ENCODE results near the gene CUL9. TPM values are rescaled to one million over a fixed set of nuclear protein-coding genes. Genes with fewer than 3 reads are reported as not detected.

The CUL9 gene
- total RNA-seq, 1 donor from 2014 or later: 51.6 TPM

DNA sequence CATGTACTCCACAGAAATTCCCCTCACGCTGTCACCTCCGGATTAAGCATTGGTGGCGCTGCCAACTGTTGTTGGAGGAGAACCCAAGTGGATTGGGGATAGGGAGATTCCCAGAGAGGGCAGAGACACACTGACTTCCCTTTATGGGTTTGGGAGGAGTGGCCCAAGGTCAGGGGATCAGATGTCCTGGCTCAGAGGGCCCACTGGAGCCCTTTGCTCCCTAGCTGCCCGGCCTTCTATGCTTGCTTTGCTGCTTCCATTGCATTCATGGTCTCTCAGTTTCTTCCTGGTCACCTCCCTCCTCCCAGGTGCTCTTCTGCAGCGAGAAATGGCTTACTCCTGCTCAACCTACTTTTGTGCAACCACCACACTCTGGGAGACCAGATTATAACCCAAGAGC lies 14.3 kb downstream of the CUL9 start:
- Mint-ChIP-seq H3K9me3 (ENCODE audit: unreplicated experiment) (peaks cover 3% of the 10 kb centered on the region), H3K36me3 (ENCODE audit: unreplicated experiment) (peaks cover 4% of the 10 kb centered on the region), H3K27me3 (ENCODE audit: unreplicated experiment) (no peaks in the 10 kb centered on the region), H3K27ac (ENCODE audit: unreplicated experiment) (no peak overlapping the region), H3K4me3 (ENCODE audit: unreplicated experiment) (no peak overlapping the region), H3K4me1 (ENCODE audit: low read depth, unreplicated experiment) (peaks cover 12% of the 10 kb centered on the region)
- TF ChIP-seq, protein P1, sequence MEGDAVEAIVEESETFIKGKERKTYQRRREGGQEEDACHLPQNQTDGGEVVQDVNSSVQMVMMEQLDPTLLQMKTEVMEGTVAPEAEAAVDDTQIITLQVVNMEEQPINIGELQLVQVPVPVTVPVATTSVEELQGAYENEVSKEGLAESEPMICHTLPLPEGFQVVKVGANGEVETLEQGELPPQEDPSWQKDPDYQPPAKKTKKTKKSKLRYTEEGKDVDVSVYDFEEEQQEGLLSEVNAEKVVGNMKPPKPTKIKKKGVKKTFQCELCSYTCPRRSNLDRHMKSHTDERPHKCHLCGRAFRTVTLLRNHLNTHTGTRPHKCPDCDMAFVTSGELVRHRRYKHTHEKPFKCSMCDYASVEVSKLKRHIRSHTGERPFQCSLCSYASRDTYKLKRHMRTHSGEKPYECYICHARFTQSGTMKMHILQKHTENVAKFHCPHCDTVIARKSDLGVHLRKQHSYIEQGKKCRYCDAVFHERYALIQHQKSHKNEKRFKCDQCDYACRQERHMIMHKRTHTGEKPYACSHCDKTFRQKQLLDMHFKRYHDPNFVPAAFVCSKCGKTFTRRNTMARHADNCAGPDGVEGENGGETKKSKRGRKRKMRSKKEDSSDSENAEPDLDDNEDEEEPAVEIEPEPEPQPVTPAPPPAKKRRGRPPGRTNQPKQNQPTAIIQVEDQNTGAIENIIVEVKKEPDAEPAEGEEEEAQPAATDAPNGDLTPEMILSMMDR (IDR thresholded peaks at IDR 0.05; ENCODE audit: partially characterized antibody, unreplicated experiment): no peak
- no peak for DNase-seq

DNA sequence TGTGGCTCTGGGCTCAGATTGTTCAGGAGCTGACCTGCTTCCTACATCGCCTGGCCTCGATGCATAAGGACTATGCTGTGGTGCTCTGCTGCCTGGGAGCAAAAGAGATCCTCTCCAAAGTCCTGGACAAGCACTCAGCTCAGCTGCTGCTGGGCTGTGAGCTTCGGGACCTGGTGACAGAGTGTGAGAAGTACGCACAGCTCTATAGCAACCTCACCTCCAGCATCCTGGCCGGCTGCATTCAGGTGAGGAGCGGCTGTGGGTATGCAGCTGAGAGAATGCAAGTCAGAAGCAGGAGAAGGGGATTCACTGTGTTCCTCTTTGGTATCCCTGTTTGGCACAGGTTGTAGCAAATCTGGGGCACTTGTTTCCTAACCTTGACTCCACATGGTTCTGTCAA lies 17.9 kb downstream of the CUL9 start:
- TF ChIP-seq, protein P1 (IDR thresholded peaks at IDR 0.05; ENCODE audit: partially characterized antibody, unreplicated experiment): no peak
- peaks cover 10% of the 10 kb centered on the region for H3K36me3 Mint-ChIP-seq (ENCODE audit: unreplicated experiment)
- H3K9me3 Mint-ChIP-seq (ENCODE audit: unreplicated experiment): peaks cover 6% of the 10 kb centered on the region
- no peak overlapping the region for H3K27ac Mint-ChIP-seq (ENCODE audit: unreplicated experiment)
- H3K4me1 Mint-ChIP-seq (ENCODE audit: low read depth, unreplicated experiment): peaks cover 3% of the 10 kb centered on the region
- no peak for DNase-seq
- no peaks in the 10 kb centered on the region for H3K27me3 Mint-ChIP-seq (ENCODE audit: unreplicated experiment)
- H3K4me3 Mint-ChIP-seq (ENCODE audit: unreplicated experiment): no peak overlapping the region

DNA sequence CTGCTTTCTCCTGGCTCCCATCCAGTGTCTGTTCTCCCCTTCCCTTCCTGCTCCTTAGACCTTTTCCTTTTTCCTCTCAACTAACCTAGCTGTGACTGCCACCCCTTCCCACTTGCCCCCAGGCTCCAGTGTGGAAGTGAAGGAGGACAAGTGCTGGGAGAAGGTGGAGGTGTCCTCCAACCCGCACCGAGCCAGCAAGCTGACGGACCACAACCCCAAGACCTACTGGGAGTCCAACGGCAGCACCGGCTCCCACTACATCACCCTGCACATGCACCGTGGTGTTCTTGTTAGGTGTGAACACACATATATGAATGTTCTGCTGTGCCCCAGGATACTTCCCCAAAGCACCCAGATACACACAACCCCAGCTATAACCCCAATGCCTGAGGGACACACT lies 18.5 kb downstream of the CUL9 start:
- peaks cover 3% of the 10 kb centered on the region for H3K4me1 Mint-ChIP-seq (ENCODE audit: low read depth, unreplicated experiment)
- H3K4me3 Mint-ChIP-seq (ENCODE audit: unreplicated experiment): no peak overlapping the region
- TF ChIP-seq, protein P1 (IDR thresholded peaks at IDR 0.05; ENCODE audit: partially characterized antibody, unreplicated experiment): no peak
- H3K36me3 Mint-ChIP-seq (ENCODE audit: unreplicated experiment): peaks cover 10% of the 10 kb centered on the region
- no peak for DNase-seq
- peaks cover 2% of the 10 kb centered on the region for H3K9me3 Mint-ChIP-seq (ENCODE audit: unreplicated experiment)
- H3K27me3 Mint-ChIP-seq (ENCODE audit: unreplicated experiment): no peaks in the 10 kb centered on the region
- no peak overlapping the region for H3K27ac Mint-ChIP-seq (ENCODE audit: unreplicated experiment)

DNA sequence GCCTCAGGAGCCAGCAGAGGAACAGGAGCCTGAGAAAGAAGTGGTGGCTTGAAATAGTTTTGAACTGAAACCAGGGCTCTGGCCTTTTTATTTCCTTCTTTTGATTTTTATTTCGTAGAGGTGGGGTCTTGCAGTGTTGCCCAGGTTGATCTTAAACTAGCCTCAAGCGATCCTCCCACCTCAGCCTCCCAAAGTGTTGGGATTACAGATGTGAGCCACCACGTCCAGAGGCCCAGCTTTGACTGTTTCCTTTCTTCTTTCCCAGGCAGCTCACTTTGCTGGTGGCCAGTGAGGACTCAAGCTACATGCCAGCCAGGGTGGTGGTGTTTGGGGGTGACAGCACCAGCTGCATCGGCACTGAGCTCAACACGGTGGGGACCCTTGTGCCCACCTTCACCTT lies 20.5 kb downstream of the CUL9 start:
- DNase-seq: no peak
- TF ChIP-seq, protein P1 (IDR thresholded peaks at IDR 0.05; ENCODE audit: partially characterized antibody, unreplicated experiment): no peak
- Mint-ChIP-seq H3K36me3 (ENCODE audit: unreplicated experiment) (peaks cover 17% of the 10 kb centered on the region), H3K4me1 (ENCODE audit: low read depth, unreplicated experiment) (peaks cover 3% of the 10 kb centered on the region), H3K27ac (ENCODE audit: unreplicated experiment) (no peak overlapping the region), H3K9me3 (ENCODE audit: unreplicated experiment) (peaks cover 2% of the 10 kb centered on the region), H3K4me3 (ENCODE audit: unreplicated experiment) (no peak overlapping the region), H3K27me3 (ENCODE audit: unreplicated experiment) (peaks cover 4% of the 10 kb centered on the region)

DNA sequence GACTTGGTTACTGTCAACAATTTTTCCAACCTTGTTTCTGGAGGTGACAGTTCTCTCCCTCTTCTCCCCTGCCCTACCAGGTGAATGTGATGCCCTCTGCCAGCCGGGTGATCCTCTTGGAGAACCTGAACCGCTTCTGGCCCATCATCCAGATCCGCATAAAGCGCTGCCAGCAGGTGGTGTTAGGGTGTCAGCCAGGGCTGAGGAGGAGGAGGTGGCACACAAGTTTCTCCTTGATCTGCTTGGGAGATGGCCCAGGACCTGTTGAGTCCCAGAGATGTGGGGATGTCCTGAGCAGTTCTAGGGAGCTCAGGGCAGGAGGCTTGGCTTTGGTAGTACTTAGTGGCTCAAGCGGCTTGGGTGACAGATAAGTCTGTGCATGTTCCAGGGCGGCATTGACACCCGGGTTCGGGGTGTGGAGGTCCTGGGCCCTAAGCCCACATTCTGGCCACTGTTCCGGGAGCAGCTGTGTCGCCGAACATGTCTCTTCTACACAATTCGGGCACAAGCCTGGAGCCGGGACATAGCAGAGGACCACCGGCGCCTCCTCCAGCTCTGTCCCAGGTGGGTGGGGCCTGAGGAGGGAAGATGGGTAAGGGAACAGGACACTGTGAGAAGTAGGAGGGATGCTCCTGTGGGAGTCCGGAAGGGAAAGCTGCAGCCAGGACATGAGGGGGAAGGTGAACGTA lies 21.2 kb downstream of the CUL9 start:
- Mint-ChIP-seq H3K9me3 (ENCODE audit: unreplicated experiment) (peaks cover 2% of the 10 kb centered on the region), H3K27me3 (ENCODE audit: unreplicated experiment) (peaks cover 4% of the 10 kb centered on the region), H3K27ac (ENCODE audit: unreplicated experiment) (no peak overlapping the region), H3K36me3 (ENCODE audit: unreplicated experiment) (peaks cover 17% of the 10 kb centered on the region), H3K4me3 (ENCODE audit: unreplicated experiment) (no peak overlapping the region), H3K4me1 (ENCODE audit: low read depth, unreplicated experiment) (peaks cover 3% of the 10 kb centered on the region)
- TF ChIP-seq, protein P1 (IDR thresholded peaks at IDR 0.05; ENCODE audit: partially characterized antibody, unreplicated experiment): no peak
- no peak for DNase-seq
